ENCODE results near the gene USP35. TPM values are rescaled to one million over a fixed set of nuclear protein-coding genes. Genes with fewer than 3 reads are reported as not detected.

USP35 gene
- total RNA-seq, 1 experiment from 2014 or later = 11.8 TPM

DNA sequence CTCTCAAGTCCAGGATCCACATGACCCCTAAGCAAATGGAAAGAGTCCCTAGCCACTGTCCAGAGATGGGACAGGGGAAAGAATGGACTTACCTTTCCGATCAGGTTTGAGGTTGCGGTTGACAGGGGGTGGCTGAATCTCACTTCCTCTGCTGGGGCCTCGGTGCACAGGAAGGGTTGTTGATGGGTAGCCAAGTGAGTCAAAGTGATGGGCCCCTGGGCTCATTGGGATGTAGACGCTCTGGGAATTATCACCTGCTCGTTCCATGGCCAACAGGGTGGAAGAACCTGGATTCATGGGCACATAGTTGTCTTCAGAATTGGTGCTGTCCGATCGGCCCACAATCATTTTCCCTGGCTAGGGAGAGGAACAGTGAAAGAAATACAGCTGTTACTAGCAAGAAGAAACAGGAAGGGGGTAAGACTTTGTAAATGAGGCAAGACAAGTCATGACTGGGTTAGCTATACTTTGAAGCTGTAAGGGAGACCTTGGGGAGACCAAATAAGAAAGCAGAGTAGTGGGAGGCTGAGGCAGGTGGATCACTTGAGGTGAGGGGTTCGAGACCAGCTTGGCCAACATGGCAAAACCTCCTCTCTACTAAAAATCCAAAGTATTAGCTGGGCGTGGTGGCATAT, 34.7 kb downstream of the USP35 start:
- intact Hi-C loops (cut with micrococcal nuclease; ENCODE audit: unreplicated experiment) (no loop called here), in situ Hi-C loops (cut with HindIII; ENCODE audit: low pct_unique_long_range_greater_than_20kb, low sequenced_read_pairs) (no loop called here)
- CTCF ChIA-PET = no interaction called here

DNA sequence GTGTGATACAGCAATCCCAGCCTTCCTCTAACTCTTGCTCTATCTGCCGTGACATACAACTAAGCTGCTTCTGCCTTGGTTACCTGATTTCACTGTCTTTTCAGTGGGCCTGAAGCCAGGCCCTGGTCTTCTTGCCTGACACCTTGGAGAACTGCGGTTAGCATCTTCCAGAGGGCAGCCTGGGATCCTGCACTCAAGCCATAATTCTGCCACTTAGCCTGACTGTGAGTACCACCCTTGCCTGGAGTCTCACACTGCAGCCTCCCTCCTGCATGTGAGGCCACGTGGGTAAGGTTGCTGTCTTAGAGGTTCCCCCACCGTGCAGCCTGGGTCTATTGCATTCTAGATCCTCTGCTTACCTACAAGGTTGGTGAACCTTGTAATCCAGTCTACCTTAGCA, 35.8 kb downstream of the USP35 start:
- no peak for ATAC-seq
- ChIA-PET POLR2A (no interaction called here), CTCF (no interaction called here)
- Histone ChIP-seq H3K9me3 (ENCODE audit: control insufficient read depth, insufficient read depth, low read depth, low read length) (no peaks in the 10 kb centered on the region), H3K27me3 (ENCODE audit: control insufficient read depth, insufficient read depth, low read length) (no peaks in the 10 kb centered on the region), H3K4me3 (ENCODE audit: low read depth in 2 of 2, low read length in 2 of 2) (no peak overlapping the region), H3K4me1 (ENCODE audit: control insufficient read depth, insufficient read depth, low read length) (no peaks in the 10 kb centered on the region), H3K27ac (ENCODE audit: low read length) (no peak overlapping the region), H3K36me3 (ENCODE audit: control insufficient read depth, insufficient read depth, low read length) (no peaks in the 10 kb centered on the region)
- intact Hi-C loops (cut with micrococcal nuclease; ENCODE audit: unreplicated experiment) (no loop called here), in situ Hi-C loops (cut with HindIII; ENCODE audit: low pct_unique_long_range_greater_than_20kb, low sequenced_read_pairs) (no loop called here)
- no peak for DNase-seq (ENCODE audit: low read depth, low spot score)
- no TSS peak for BruUV-seq (replicated peaks)
- no peak for TF ChIP-seq TCF7L2 (IDR thresholded peaks at IDR 0.05; ENCODE audit: low read depth, low read length)
- TF ChIP-seq SIN3A (IDR thresholded peaks at IDR 0.05; ENCODE audit: borderline replicate concordance, insufficient read depth, low read depth, low read length) = no peak
- TF ChIP-seq, protein P1, sequence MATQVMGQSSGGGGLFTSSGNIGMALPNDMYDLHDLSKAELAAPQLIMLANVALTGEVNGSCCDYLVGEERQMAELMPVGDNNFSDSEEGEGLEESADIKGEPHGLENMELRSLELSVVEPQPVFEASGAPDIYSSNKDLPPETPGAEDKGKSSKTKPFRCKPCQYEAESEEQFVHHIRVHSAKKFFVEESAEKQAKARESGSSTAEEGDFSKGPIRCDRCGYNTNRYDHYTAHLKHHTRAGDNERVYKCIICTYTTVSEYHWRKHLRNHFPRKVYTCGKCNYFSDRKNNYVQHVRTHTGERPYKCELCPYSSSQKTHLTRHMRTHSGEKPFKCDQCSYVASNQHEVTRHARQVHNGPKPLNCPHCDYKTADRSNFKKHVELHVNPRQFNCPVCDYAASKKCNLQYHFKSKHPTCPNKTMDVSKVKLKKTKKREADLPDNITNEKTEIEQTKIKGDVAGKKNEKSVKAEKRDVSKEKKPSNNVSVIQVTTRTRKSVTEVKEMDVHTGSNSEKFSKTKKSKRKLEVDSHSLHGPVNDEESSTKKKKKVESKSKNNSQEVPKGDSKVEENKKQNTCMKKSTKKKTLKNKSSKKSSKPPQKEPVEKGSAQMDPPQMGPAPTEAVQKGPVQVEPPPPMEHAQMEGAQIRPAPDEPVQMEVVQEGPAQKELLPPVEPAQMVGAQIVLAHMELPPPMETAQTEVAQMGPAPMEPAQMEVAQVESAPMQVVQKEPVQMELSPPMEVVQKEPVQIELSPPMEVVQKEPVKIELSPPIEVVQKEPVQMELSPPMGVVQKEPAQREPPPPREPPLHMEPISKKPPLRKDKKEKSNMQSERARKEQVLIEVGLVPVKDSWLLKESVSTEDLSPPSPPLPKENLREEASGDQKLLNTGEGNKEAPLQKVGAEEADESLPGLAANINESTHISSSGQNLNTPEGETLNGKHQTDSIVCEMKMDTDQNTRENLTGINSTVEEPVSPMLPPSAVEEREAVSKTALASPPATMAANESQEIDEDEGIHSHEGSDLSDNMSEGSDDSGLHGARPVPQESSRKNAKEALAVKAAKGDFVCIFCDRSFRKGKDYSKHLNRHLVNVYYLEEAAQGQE (IDR thresholded peaks at IDR 0.05; ENCODE audit: insufficient read depth in 1 of 2, low read depth in 2 of 2, low read length in 1 of 2) = no peak
- TF ChIP-seq, protein P2, sequence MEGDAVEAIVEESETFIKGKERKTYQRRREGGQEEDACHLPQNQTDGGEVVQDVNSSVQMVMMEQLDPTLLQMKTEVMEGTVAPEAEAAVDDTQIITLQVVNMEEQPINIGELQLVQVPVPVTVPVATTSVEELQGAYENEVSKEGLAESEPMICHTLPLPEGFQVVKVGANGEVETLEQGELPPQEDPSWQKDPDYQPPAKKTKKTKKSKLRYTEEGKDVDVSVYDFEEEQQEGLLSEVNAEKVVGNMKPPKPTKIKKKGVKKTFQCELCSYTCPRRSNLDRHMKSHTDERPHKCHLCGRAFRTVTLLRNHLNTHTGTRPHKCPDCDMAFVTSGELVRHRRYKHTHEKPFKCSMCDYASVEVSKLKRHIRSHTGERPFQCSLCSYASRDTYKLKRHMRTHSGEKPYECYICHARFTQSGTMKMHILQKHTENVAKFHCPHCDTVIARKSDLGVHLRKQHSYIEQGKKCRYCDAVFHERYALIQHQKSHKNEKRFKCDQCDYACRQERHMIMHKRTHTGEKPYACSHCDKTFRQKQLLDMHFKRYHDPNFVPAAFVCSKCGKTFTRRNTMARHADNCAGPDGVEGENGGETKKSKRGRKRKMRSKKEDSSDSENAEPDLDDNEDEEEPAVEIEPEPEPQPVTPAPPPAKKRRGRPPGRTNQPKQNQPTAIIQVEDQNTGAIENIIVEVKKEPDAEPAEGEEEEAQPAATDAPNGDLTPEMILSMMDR (IDR thresholded peaks at IDR 0.05) = no peak
- TF ChIP-seq POLR2AphosphoS5 (IDR thresholded peaks at IDR 0.05; ENCODE audit: low read depth, low read length) = no peak

More for the DNA sequence above, 34.7 kb downstream of the USP35 start:
- DNase-seq (ENCODE audit: low read depth, low spot score) (no peak), ATAC-seq (no peak)
- no peak for TF ChIP-seq TCF7L2 (IDR thresholded peaks at IDR 0.05; ENCODE audit: low read depth, low read length)
- TF ChIP-seq SIN3A (IDR thresholded peaks at IDR 0.05; ENCODE audit: borderline replicate concordance, insufficient read depth, low read depth, low read length) = no peak
- TF ChIP-seq, protein P2 (IDR thresholded peaks at IDR 0.05) = no peak
- TF ChIP-seq, protein P1 (IDR thresholded peaks at IDR 0.05; ENCODE audit: insufficient read depth in 1 of 2, low read depth in 2 of 2, low read length in 1 of 2) = no peak
- TF ChIP-seq POLR2AphosphoS5 (IDR thresholded peaks at IDR 0.05; ENCODE audit: low read depth, low read length) = no peak
- Histone ChIP-seq H3K4me3 (ENCODE audit: low read depth in 2 of 2, low read length in 2 of 2) (no peak overlapping the region), H3K9me3 (ENCODE audit: control insufficient read depth, insufficient read depth, low read depth, low read length) (no peaks in the 10 kb centered on the region), H3K27me3 (ENCODE audit: control insufficient read depth, insufficient read depth, low read length) (no peaks in the 10 kb centered on the region), H3K36me3 (ENCODE audit: control insufficient read depth, insufficient read depth, low read length) (no peaks in the 10 kb centered on the region), H3K4me1 (ENCODE audit: control insufficient read depth, insufficient read depth, low read length) (no peaks in the 10 kb centered on the region), H3K27ac (ENCODE audit: low read length) (no peak overlapping the region)
- no TSS peak for BruUV-seq (replicated peaks)
- POLR2A ChIA-PET = no interaction called here

Data from Panc1 (cell line).